ENCODE measurements around the gene GDA.

The GDA gene

DNA sequence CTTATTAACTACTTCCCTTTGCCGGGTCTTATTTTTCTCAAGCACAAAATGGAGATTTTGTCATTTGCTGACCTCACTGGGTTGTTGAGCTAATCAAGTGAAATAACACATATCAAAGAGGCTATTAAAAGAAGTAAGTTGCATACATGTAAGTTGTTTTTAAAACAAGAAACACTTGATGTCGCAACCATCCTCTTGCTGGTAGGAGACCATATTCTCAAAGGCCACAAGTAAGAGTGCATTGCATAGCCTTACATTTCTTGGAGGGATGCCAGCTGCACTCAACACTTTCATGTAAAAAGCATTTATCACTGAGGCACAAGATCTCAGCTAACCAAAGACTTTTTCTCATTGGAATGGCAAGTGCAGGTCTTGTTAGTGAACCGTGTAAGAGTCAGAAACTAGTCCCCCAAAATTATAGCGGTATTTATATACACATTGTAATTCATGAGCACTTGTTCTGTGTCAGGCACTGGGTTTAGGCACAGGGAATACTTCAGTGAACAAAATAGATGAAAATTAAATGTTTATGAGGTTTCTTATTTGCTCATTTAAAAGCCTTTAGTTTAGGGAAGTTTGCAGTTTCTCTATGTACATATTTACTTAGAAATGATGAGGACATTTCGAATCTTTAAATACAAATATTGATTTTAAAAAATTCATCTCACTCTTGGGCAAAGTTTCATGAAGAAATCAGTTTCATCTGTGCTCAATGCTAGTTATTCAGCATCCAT lies 143.8 kb downstream of the GDA start:
- no peak overlapping the region for H3K4me3 ChIP-seq (ENCODE audit: low read depth, low read length)
- peak; percentile 46 for DNase-seq (ENCODE audit: low read depth)
- TF ChIP-seq, protein P1, sequence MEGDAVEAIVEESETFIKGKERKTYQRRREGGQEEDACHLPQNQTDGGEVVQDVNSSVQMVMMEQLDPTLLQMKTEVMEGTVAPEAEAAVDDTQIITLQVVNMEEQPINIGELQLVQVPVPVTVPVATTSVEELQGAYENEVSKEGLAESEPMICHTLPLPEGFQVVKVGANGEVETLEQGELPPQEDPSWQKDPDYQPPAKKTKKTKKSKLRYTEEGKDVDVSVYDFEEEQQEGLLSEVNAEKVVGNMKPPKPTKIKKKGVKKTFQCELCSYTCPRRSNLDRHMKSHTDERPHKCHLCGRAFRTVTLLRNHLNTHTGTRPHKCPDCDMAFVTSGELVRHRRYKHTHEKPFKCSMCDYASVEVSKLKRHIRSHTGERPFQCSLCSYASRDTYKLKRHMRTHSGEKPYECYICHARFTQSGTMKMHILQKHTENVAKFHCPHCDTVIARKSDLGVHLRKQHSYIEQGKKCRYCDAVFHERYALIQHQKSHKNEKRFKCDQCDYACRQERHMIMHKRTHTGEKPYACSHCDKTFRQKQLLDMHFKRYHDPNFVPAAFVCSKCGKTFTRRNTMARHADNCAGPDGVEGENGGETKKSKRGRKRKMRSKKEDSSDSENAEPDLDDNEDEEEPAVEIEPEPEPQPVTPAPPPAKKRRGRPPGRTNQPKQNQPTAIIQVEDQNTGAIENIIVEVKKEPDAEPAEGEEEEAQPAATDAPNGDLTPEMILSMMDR (IDR thresholded peaks at IDR 0.05; ENCODE audit: control insufficient read depth, extremely low read depth, insufficient read depth), result no peak

DNA sequence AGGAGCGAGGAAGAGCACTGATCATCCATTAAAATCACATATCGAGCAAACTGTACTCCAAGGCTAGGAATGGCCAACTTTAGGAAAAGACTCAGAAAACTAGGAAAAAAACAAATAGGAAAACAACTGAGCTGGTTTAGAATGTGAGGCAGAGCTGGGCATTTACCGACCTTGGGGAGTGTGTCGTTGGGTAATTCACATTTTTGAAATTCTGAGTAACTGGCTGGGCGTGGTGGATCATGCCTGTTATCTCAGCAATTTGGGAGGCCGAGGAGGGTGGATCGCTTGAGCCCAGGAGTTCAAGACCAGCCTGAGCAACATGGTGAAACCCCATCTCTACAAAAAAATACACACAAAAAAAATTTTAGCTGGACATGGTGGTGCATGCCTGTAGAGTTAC lies 145.7 kb downstream of the GDA start:
- DNase-seq (ENCODE audit: low read depth), result no peak
- TF ChIP-seq, protein P1 (IDR thresholded peaks at IDR 0.05; ENCODE audit: control insufficient read depth, extremely low read depth, insufficient read depth), result no peak
- no peak overlapping the region for H3K4me3 ChIP-seq (ENCODE audit: low read depth, low read length)

DNA sequence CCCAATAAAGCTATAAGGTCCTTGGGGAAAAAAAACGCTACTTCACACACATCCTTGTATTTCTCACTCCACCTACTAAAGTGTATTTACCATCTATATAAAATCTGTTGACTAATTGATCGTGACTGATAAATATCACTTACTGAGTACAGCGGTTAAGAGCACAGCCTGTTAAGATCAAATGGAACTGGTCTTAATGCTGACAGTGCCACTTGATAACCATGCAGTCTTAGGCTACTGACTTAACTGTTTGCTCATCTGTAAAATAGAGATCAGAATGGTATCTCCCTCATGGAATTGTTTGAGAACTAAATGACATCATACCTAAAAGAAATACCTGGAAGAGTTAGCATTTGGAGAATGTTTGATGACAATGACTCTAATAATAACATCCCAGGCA lies 148.3 kb downstream of the GDA start:
- DNase-seq (ENCODE audit: low read depth), result peak; percentile 96
- TF ChIP-seq, protein P1 (IDR thresholded peaks at IDR 0.05; ENCODE audit: control insufficient read depth, extremely low read depth, insufficient read depth), result no peak
- H3K4me3 ChIP-seq (ENCODE audit: low read depth, low read length), result no peak overlapping the region

DNA sequence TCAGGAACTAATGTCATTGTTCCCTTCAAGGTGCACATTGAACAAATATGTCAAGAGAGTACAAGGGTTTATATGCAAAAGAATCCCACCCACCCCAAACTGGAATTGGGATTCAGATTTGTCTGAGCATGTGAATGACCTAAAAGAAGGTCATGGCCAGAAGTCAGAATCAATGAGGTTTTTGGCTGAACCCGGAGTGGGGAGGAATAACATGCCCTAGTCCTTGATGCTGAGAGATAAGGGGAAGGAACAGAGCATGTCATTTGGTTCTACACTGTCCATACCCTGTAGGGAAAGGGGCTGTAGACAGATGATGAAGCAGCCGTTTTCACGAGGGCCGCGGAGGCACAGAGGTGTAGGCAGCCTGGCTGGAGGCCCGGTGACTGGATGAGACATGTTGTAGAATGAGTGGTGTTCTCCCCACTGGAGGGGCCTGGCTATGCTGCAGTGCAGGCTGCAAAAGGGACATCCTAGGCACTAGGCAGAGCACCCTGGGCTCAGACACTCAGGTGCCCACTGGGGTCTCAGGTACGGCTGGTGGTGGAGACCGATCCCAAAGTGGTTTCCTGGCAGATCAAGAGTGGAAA lies 149.9 kb downstream of the GDA start:
- DNase-seq (ENCODE audit: low read depth), result no peak
- TF ChIP-seq, protein P1 (IDR thresholded peaks at IDR 0.05; ENCODE audit: control insufficient read depth, extremely low read depth, insufficient read depth), result no peak

DNA sequence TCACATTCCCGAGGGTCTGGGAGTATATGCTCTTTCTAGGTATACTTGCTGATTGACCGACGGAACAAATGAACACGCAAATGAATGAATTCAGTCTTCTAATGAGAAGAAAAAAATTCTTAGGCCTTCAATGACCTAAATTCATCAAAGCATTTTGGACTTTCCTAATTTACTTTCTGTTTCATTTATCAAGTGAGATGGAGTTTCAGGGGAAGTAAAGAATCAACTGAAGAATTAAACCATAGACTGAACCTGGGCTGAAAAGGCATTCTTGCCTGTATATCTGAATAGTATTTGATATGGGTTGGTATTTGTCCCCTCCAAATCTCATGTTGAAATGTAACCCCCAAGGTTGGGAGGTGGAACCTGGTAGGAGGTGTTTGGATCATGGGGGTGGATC lies 151.6 kb downstream of the GDA start:
- DNase-seq (ENCODE audit: low read depth), result no peak
- TF ChIP-seq, protein P1 (IDR thresholded peaks at IDR 0.05; ENCODE audit: control insufficient read depth, extremely low read depth, insufficient read depth), result no peak
- H3K4me3 ChIP-seq (ENCODE audit: low read depth, low read length), result no peak overlapping the region

More for the DNA sequence above, 149.9 kb downstream of the GDA start:
- H3K4me3 ChIP-seq (ENCODE audit: low read depth, low read length), result no peak overlapping the region

Data from LNCaP clone FGC (cell line).